HCT116 (cell line): ENCODE data around the gene PITPNC1. TPM values are rescaled to one million over a fixed set of nuclear protein-coding genes. Genes with fewer than 3 reads are reported as not detected.

Experiments
- ATAC-seq: fragments of 200-7000 bp; cut with Tn5 transposase; 2 replicates; pipeline ENCODE4 v1.9.1; 2020; ENCODE audit warnings: mild to moderate bottlenecking, moderate library complexity
- BruUV-seq: library from RNA; stranded (reverse); fragments of 400-500 nt; replicated peaks from 2 replicates; lab custom pipeline; 2021; lab: Mats Ljungman, UMichigan
- CTCF ChIA-PET: fragments of 300-600 bp; sonication (Branson Sonifier 250); formaldehyde crosslinking; loops from one replicate; lab custom pipeline; 2021; ENCODE audit warnings: antibody characterized with exemption; lab: Charles Lee
- POLR2A ChIA-PET: fragments of 300-600, 350-600 bp; sonication (Branson Sonifier 250); formaldehyde crosslinking; loops from one replicate; lab custom pipeline; 2021; ENCODE audit warnings: antibody characterized with exemption; lab: Charles Lee
- RAD21 ChIA-PET, 2 experiments: fragments of 300-600 bp; sonication (Branson Sonifier 250); formaldehyde crosslinking; loops; one replicate each; lab custom pipeline; 2023; ENCODE audit warnings: low total read pairs in 2 of 2; ENCODE audit not compliant: uncharacterized antibody in 2 of 2, unreplicated experiment in 2 of 2, low non-redundant PET in 1 of 2; lab: Charles Lee
- DNase-seq: peaks from one replicate; pipeline ENCODE4 v3.0.0-alpha.2; 2010; ENCODE audit warnings: low read depth, low spot score
- H2AFZ ChIP-seq: fragments of 200-600 bp; shearing (Covaris generic), sonication (generic); 2 replicates; pipeline ENCODE4 v1.6.1; 2017; ENCODE audit warnings: low read depth, mixed run types, mixed read lengths, antibody characterized with exemption, low read length; ENCODE audit not compliant: poor library complexity, severe bottlenecking
- H3K27ac ChIP-seq: 2 replicates; pipeline ENCODE4 v1.5.1; 2012; ENCODE audit warnings: low read depth, low read length
- H3K27me3 ChIP-seq: fragments of 200-600 bp; sonication (generic); 2 replicates; pipeline ENCODE4 v1.6.1; 2016; ENCODE audit warnings: mixed run types, low read length, mixed read lengths; ENCODE audit not compliant: insufficient read depth
- H3K36me3 ChIP-seq, 2 experiments: fragments of 200-500 bp in 1 of 2; fragments of 200-600 bp in 1 of 2; sonication (Bioruptor generic) in 1 of 2; sonication (generic) in 1 of 2; 2 replicates each; pipeline versions ENCODE4 v1.5.1 to v1.6.1; 2014 to 2016; ENCODE audit warnings: low read length in 2 of 2, inconsistent platforms in 1 of 2, mixed read lengths in 1 of 2, mixed run types in 1 of 2; ENCODE audit not compliant: insufficient read depth in 2 of 2, control insufficient read depth in 1 of 2
- H3K4me1 ChIP-seq, 2 experiments: fragments of 200-600 bp in 1 of 2; sonication (generic) in 1 of 2; 2 replicates each; pipeline versions ENCODE4 v1.5.1 to v1.6.1; 2012 to 2017; ENCODE audit warnings: low read length in 2 of 2, inconsistent platforms in 1 of 2, mild to moderate bottlenecking in 1 of 2, mixed read lengths in 1 of 2, mixed run types in 1 of 2, moderate library complexity in 1 of 2; ENCODE audit not compliant: insufficient read depth in 2 of 2, control insufficient read depth in 1 of 2
- H3K4me2 ChIP-seq: fragments of 200-600 bp; sonication (generic); 2 replicates; pipeline ENCODE4 v1.6.1; 2017; ENCODE audit warnings: mixed run types, low read length, mixed read lengths
- H3K4me3 ChIP-seq, 2 experiments: fragments of 200-600 bp in 1 of 2; sonication (generic) in 1 of 2; replicated peaks in 1 of 2; 2 replicates each; pipeline ENCODE4 v1.5.1; 2011 to 2016; ENCODE audit warnings: low read length in 2 of 2, control low read depth in 1 of 2, low read depth in 1 of 2, mild to moderate bottlenecking in 1 of 2, mixed read lengths in 1 of 2, mixed run types in 1 of 2
- H3K79me2 ChIP-seq: fragments of 200-600 bp; sonication (generic); 2 replicates; pipeline ENCODE4 v1.6.1; 2017; ENCODE audit warnings: mild to moderate bottlenecking, mixed run types, low read length, moderate library complexity, mixed read lengths; ENCODE audit not compliant: insufficient read depth
- H3K9ac ChIP-seq: fragments of 200-600 bp; sonication (generic); 2 replicates; pipeline ENCODE4 v1.6.1; 2016; ENCODE audit warnings: low read length, mixed read lengths
- H3K9me2 ChIP-seq: fragments of 200-600 bp; sonication (generic), shearing (Covaris generic); 2 replicates; pipeline ENCODE4 v1.6.1; 2017; ENCODE audit warnings: mixed run types, mild to moderate bottlenecking, moderate library complexity; ENCODE audit not compliant: insufficient read depth
- H3K9me3 ChIP-seq, 2 experiments: fragments of 200-500 bp in 1 of 2; fragments of 200-600 bp in 1 of 2; sonication (Bioruptor generic) in 1 of 2; sonication (generic) in 1 of 2; 2 replicates each; pipeline ENCODE4 v1.6.1; 2014 to 2017; ENCODE audit warnings: low read length in 2 of 2, mixed read lengths in 2 of 2, inconsistent platforms in 1 of 2, low read depth in 1 of 2, mild to moderate bottlenecking in 1 of 2, mixed run types in 1 of 2, moderate library complexity in 1 of 2; ENCODE audit not compliant: control insufficient read depth in 1 of 2, insufficient read depth in 1 of 2
- H4K20me1 ChIP-seq: fragments of 200-600 bp; sonication (generic), shearing (Covaris generic); 2 replicates; pipeline ENCODE4 v1.6.1; 2017; ENCODE audit warnings: mixed run types, mild to moderate bottlenecking, moderate library complexity; ENCODE audit not compliant: insufficient read depth
- ATF3 ChIP-seq: IDR thresholded peaks from 2 replicates; pipeline ENCODE4 v1.6.1; 2012
- CEBPB ChIP-seq: IDR thresholded peaks from 2 replicates; pipeline ENCODE4 v1.6.1; 2012; ENCODE audit warnings: low read depth
- EGR1 ChIP-seq: IDR thresholded peaks from 2 replicates; pipeline ENCODE4 v1.6.1; 2012; ENCODE audit warnings: low read depth
- ELF1 ChIP-seq: IDR thresholded peaks from 2 replicates; pipeline ENCODE4 v1.6.1; 2012; ENCODE audit warnings: low read depth, borderline replicate concordance
- FOSL1 ChIP-seq: IDR thresholded peaks from 2 replicates; pipeline ENCODE4 v1.6.1; 2012; ENCODE audit warnings: low read depth
- MAX ChIP-seq: IDR thresholded peaks from 2 replicates; pipeline ENCODE4 v1.6.1; 2012
- RAD21 ChIP-seq: IDR thresholded peaks from 2 replicates; pipeline ENCODE4 v1.6.1; 2012; ENCODE audit warnings: low read depth, mild to moderate bottlenecking
- SIN3A ChIP-seq: IDR thresholded peaks from 2 replicates; pipeline ENCODE4 v1.6.1; 2012; ENCODE audit warnings: low read depth
- SRF ChIP-seq: IDR thresholded peaks from 2 replicates; pipeline ENCODE4 v1.6.1; 2012; ENCODE audit warnings: low read depth
- TCF7L2 ChIP-seq: IDR thresholded peaks from 2 replicates; pipeline ENCODE4 v1.7.0; 2011; ENCODE audit warnings: borderline replicate concordance, inconsistent platforms; ENCODE audit not compliant: insufficient read depth, insufficient read length; ENCODE audit errors: extremely low read depth
- ZFX ChIP-seq: fragments of 450-650 bp; IDR thresholded peaks from 2 replicates; pipeline ENCODE4 v1.6.1; 2017
- intact Hi-C: fragments of 100-400 bp; cut with micrococcal nuclease; formaldehyde crosslinking; loops from 2 replicates; pipeline ENCODE4 v1.10.0; 2022
- total RNA-seq: library from RNA; stranded (reverse); gene quantifications from one replicate; pipeline ENCODE4 v1.2.1, GENCODE V29; 2021; ENCODE audit not compliant: unreplicated experiment

Gene PITPNC1
- total RNA-seq, 1 experiment from 2014 or later = 41.9 TPM

GRCh38 chr17:67555855-67556254, 178.8 kb downstream of the PITPNC1 start:
- ChIA-PET POLR2A (no interaction called here), CTCF (no interaction called here), RAD21 (no interaction called here)
- Histone ChIP-seq H3K27me3 (no peaks in the 10 kb centered on the region), H3K4me3 (no peak overlapping the region), H3K9me2 (no peaks in the 10 kb centered on the region), H3K9me3 (no peaks in the 10 kb centered on the region), H3K4me2 (no peak overlapping the region), H3K27ac (no peak overlapping the region), H4K20me1 (no peaks in the 10 kb centered on the region), H3K9ac (no peak overlapping the region), H3K79me2 (no peaks in the 10 kb centered on the region), H3K36me3 (no peaks in the 10 kb centered on the region), H3K4me1 (no peaks in the 10 kb centered on the region), H2AFZ (no peak overlapping the region)
- no peak for DNase-seq
- no peak for ATAC-seq
- no TSS peak for BruUV-seq
- intact Hi-C loops = no loop called here
- no peak for TF ChIP-seq RAD21
- TF ChIP-seq SRF = no peak
- no peak for TF ChIP-seq CEBPB
- TF ChIP-seq, all 23 proteins: peak for 0

- no peak for DNase-seq
- H3K27me3 ChIP-seq = no peaks in the 10 kb centered on the region
- TF ChIP-seq ELF1 = no peak
- no peak for TF ChIP-seq CEBPB
- TF ChIP-seq TCF7L2 = no peak
- TF ChIP-seq MAX = no peak
- no peak for TF ChIP-seq SIN3A
- TF ChIP-seq ATF3 = no peak
- TF ChIP-seq FOSL1 = no peak
- TF ChIP-seq EGR1 = no peak
- no peak for TF ChIP-seq SRF
- no peak for TF ChIP-seq ZFX
- TF ChIP-seq, all 23 proteins: peak for 0
- ChIA-PET RAD21 (no interaction called here), POLR2A (no interaction called here), CTCF (no interaction called here)
- H3K9me3 ChIP-seq = no peaks in the 10 kb centered on the region
- H3K79me2 ChIP-seq = no peaks in the 10 kb centered on the region
- H3K4me3 ChIP-seq = no peak overlapping the region
- H3K4me2 ChIP-seq = no peak overlapping the region
- no peak overlapping the region for H2AFZ ChIP-seq
- H3K4me1 ChIP-seq = no peaks in the 10 kb centered on the region
- H4K20me1 ChIP-seq = no peaks in the 10 kb centered on the region
- intact Hi-C loops = no loop called here
- no peak for ATAC-seq
- H3K9me2 ChIP-seq = no peaks in the 10 kb centered on the region
- H3K9ac ChIP-seq = no peak overlapping the region
- H3K36me3 ChIP-seq = no peaks in the 10 kb centered on the region
- BruUV-seq = no TSS peak
- no peak overlapping the region for H3K27ac ChIP-seq
These were observed 180.2 kb downstream of the PITPNC1 start for GRCh38 chr17:67557052-67557845.
